GM19468 (cell line): Measurements from ENCODE around the gene NR2C2.

Experiments
- ATAC-seq: cut with Tn5 transposase; IDR thresholded peaks from one replicate; pipeline ENCODE4 v1.9.1; 2021; ENCODE audit warnings: mild to moderate bottlenecking, moderate library complexity, moderate number of reproducible peaks; ENCODE audit not compliant: unreplicated experiment; ENCODE audit errors: extremely low read depth

The NR2C2 gene

GRCh38 chr3:14920536-14920935 lies 26.8 kb upstream of the NR2C2 start:
- ATAC-seq = no peak

GRCh38 chr3:14921034-14921616 lies 26.3 kb upstream of the NR2C2 start:
- ATAC-seq = no peak

- no peak for ATAC-seq
Measured at GRCh38 chr3:14921811-14922705, 25.3 kb upstream of the NR2C2 start.

GRCh38 chr3:14922863-14923262 lies 24.5 kb upstream of the NR2C2 start:
- no peak for ATAC-seq

GRCh38 chr3:14923476-14923875 lies 23.9 kb upstream of the NR2C2 start:
- no peak for ATAC-seq

GRCh38 chr3:14925729-14926591 lies 21.4 kb upstream of the NR2C2 start:
- no peak for ATAC-seq

- no peak for ATAC-seq
Measured at GRCh38 chr3:14926592-14926991, 20.8 kb upstream of the NR2C2 start.

GRCh38 chr3:14927308-14927707 lies 20.1 kb upstream of the NR2C2 start:
- ATAC-seq = no peak

GRCh38 chr3:14929310-14930074 lies 17.9 kb upstream of the NR2C2 start:
- no peak for ATAC-seq

- ATAC-seq = no peak
Measured at GRCh38 chr3:14933820-14934425, 13.5 kb upstream of the NR2C2 start.

- ATAC-seq = no peak
Measured at GRCh38 chr3:14935592-14936345, 11.6 kb upstream of the NR2C2 start.

GRCh38 chr3:14938954-14939353 lies 8.4 kb upstream of the NR2C2 start:
- ATAC-seq = no peak

- ATAC-seq = no peak
Measured at GRCh38 chr3:14941871-14942270, 5.5 kb upstream of the NR2C2 start.

GRCh38 chr3:14943042-14943441 lies 4.3 kb upstream of the NR2C2 start:
- ATAC-seq = no peak

GRCh38 chr3:14946236-14946635 lies 1.1 kb upstream of the NR2C2 start:
- no peak for ATAC-seq

- no peak for ATAC-seq
Measured at GRCh38 chr3:14946739-14947099, 664 bp upstream of the NR2C2 start.

GRCh38 chr3:14947886-14948608 lies 664 bp downstream of the NR2C2 start:
- peak; percentile 90 for ATAC-seq

- no peak for ATAC-seq
Measured at GRCh38 chr3:14948609-14949038, 1.2 kb downstream of the NR2C2 start.
